Trophoblast cell (in vitro differentiated cells and primary cell): ENCODE results near the gene SRPK3.
A peak's percentile ranks its signal among the peaks of the same experiment; 100 is the strongest.

Source experiments
- DNase-seq, 2 donors: peaks; one replicate each; pipeline ENCODE4 v3.0.0-alpha.2; 2016
- H2AFZ ChIP-seq: 2 replicates; pipeline ENCODE4 v1.6.1; 2013; ENCODE audit warnings: low read length, moderate library complexity, mild to moderate bottlenecking; ENCODE audit not compliant: insufficient read depth, poor library complexity
- H2AK5ac ChIP-seq: 2 replicates; pipeline ENCODE4 v1.6.1; 2013; ENCODE audit warnings: mild to moderate bottlenecking, low read length
- H2BK120ac ChIP-seq: 2 replicates; pipeline ENCODE4 v1.6.1; 2013; ENCODE audit warnings: low read length, mild to moderate bottlenecking, moderate library complexity; ENCODE audit not compliant: insufficient read depth, poor library complexity
- H2BK12ac ChIP-seq: 2 replicates; pipeline ENCODE4 v1.6.1; 2013; ENCODE audit warnings: mild to moderate bottlenecking, low read length, moderate library complexity
- H2BK5ac ChIP-seq: 2 replicates; pipeline ENCODE4 v1.6.1; 2013; ENCODE audit warnings: low read length, low read depth, moderate library complexity, mild to moderate bottlenecking; ENCODE audit not compliant: poor library complexity
- H3K14ac ChIP-seq: 2 replicates; pipeline ENCODE4 v1.6.1; 2013; ENCODE audit warnings: mild to moderate bottlenecking, low read length
- H3K18ac ChIP-seq: 2 replicates; pipeline ENCODE4 v1.6.1; 2013; ENCODE audit warnings: mild to moderate bottlenecking, low read length
- H3K23ac ChIP-seq: 2 replicates; pipeline ENCODE4 v1.6.1; 2013; ENCODE audit warnings: low read length
- H3K27ac ChIP-seq: 2 replicates; pipeline ENCODE4 v1.5.1; 2013; ENCODE audit warnings: low read depth, mild to moderate bottlenecking, inconsistent platforms, low read length, moderate library complexity
- H3K27me3 ChIP-seq: 2 replicates; pipeline ENCODE4 v1.6.1; 2013; ENCODE audit warnings: inconsistent platforms, mild to moderate bottlenecking, low read length, moderate library complexity; ENCODE audit not compliant: insufficient read depth
- H3K36me3 ChIP-seq, 2 experiments: 1 replicate in 1 of 2; 2 replicates in 1 of 2; pipeline ENCODE4 v1.6.1; 2013; ENCODE audit warnings: low read length in 2 of 2, mild to moderate bottlenecking in 2 of 2, moderate library complexity in 1 of 2; ENCODE audit not compliant: insufficient read depth in 2 of 2, control insufficient read depth in 1 of 2
- H3K4ac ChIP-seq: 2 replicates; pipeline ENCODE4 v1.6.1; 2013; ENCODE audit warnings: low read depth, mild to moderate bottlenecking, low read length, moderate library complexity
- H3K4me1 ChIP-seq, 2 experiments: 1 replicate in 1 of 2; 2 replicates in 1 of 2; pipeline ENCODE4 v1.6.1; 2013; ENCODE audit warnings: low read length in 2 of 2, mild to moderate bottlenecking in 2 of 2, moderate library complexity in 1 of 2; ENCODE audit not compliant: insufficient read depth in 2 of 2, control insufficient read depth in 1 of 2
- H3K4me2 ChIP-seq: 2 replicates; pipeline ENCODE4 v1.6.1; 2013; ENCODE audit warnings: inconsistent platforms, mild to moderate bottlenecking, low read length, moderate library complexity
- H3K4me3 ChIP-seq: 2 replicates; pipeline ENCODE4 v1.5.1; 2013; ENCODE audit warnings: mild to moderate bottlenecking, low read depth, low read length, inconsistent platforms
- H3K79me1 ChIP-seq: one replicate; pipeline ENCODE4 v1.6.1; 2013; ENCODE audit warnings: low read length
- H3K79me2 ChIP-seq: 2 replicates; pipeline ENCODE4 v1.6.1; 2013; ENCODE audit warnings: low read length, mild to moderate bottlenecking; ENCODE audit not compliant: control insufficient read depth, insufficient read depth, poor library complexity
- H3K9ac ChIP-seq: 2 replicates; pipeline ENCODE4 v1.6.1; 2013; ENCODE audit warnings: mild to moderate bottlenecking, low read length
- H3K9me3 ChIP-seq: 2 replicates; pipeline ENCODE4 v1.6.1; 2013; ENCODE audit warnings: low read depth, mild to moderate bottlenecking, control low read depth, inconsistent platforms, low read length; ENCODE audit not compliant: insufficient read depth
- H4K12ac ChIP-seq: 2 replicates; pipeline ENCODE4 v1.6.1; 2013; ENCODE audit warnings: low read depth, mild to moderate bottlenecking, low read length, moderate library complexity
- H4K8ac ChIP-seq: 2 replicates; pipeline ENCODE4 v1.6.1; 2013; ENCODE audit warnings: low read depth, mild to moderate bottlenecking, low read length, moderate library complexity
- H4K91ac ChIP-seq: one replicate; pipeline ENCODE4 v1.6.1; 2013; ENCODE audit warnings: low read depth, mild to moderate bottlenecking, low read length, moderate library complexity
- WGBS: extraction: QIAGEN DNeasy Blood & Tissue Kit; methylation state at CpG from one replicate; pipeline ENCODE4 v1.1.7; 2013; ENCODE audit warnings: missing lambda C conversion rate; ENCODE audit not compliant: insufficient read length, insufficient coverage; ENCODE audit errors: extremely low coverage; 5-methylcytosine and 5-hydroxymethylcytosine counted together

The SRPK3 gene

DNA sequence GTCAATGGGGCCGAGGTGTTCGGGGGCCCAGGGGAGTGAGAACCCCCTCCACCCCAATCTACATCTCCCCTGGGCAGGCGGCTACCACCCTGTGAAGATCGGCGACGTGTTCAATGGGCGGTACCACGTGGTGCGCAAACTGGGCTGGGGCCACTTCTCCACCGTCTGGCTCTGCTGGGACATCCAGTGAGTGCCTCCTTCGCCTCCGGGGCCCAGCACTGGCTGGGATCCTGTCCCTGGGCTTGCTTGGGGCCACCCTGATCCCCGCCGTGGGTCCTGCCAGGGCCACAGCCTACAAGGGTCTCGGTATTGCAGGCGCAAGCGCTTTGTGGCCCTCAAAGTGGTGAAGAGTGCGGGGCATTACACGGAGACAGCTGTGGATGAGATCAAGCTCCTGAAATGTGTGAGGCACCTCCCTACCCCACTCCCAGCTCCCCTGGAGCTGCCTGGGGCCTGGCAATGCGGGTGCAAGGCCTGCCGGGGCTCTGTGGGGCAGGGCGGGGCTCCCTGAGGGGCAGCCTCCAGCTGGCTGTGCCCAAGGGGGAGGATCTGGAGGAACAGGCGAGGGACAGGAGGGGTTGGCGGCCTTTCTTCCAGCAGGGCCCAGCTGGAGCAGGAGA, 697 bp downstream of the SRPK3 start:
- peak in 1 of 2 donors; percentile 10 for DNase-seq
- no peaks in the 10 kb centered on the region for H3K79me1 ChIP-seq
- H3K4me1 ChIP-seq: no peaks in the 10 kb centered on the region
- WGBS: no CpG with 5 or more reads among the region's 24 CpGs
- H3K18ac ChIP-seq: no peak overlapping the region
- H3K4me3 ChIP-seq: no peak overlapping the region
- no peak overlapping the region for H4K8ac ChIP-seq
- no peak overlapping the region for H3K4me2 ChIP-seq
- no peaks in the 10 kb centered on the region for H3K27me3 ChIP-seq
- H2BK120ac ChIP-seq: no peak overlapping the region
- H3K9me3 ChIP-seq: no peaks in the 10 kb centered on the region
- H2BK5ac ChIP-seq: no peak overlapping the region
- H2AK5ac ChIP-seq: no peak overlapping the region
- no peak overlapping the region for H3K14ac ChIP-seq
- H2AFZ ChIP-seq: no peak overlapping the region
- peaks cover 17 to 21% of the 10 kb centered on the region in 2 experiments for H3K36me3 ChIP-seq
- H3K27ac ChIP-seq: no peak overlapping the region
- H2BK12ac ChIP-seq: no peak overlapping the region
- no peak overlapping the region for H4K12ac ChIP-seq
- H3K4ac ChIP-seq: no peak overlapping the region
- no peak overlapping the region for H4K91ac ChIP-seq
- H3K23ac ChIP-seq: no peak overlapping the region
- H3K9ac ChIP-seq: no peak overlapping the region
- H3K79me2 ChIP-seq: no peaks in the 10 kb centered on the region

GRCh38 chrX:153782313-153782712, 1.5 kb downstream of the SRPK3 start:
- WGBS: no CpG with 5 or more reads among the region's 11 CpGs

DNA sequence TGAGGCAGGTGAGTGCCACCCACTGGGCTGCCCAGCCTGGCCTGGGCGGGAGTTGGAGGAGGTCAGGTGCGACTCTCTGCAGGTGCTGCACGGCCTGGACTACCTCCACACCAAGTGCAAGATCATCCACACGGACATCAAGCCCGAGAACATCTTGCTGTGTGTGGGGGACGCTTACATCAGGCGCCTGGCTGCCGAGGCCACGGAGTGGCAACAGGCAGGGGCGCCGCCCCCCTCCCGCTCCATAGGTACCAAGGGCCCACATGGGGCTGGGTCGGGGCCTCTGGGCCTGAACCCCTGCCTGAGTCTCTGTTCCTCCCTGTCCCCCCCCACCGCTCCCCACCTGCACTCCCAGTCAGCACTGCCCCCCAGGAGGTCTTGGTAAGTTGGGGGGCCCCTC, 2.0 kb downstream of the SRPK3 start:
- no CpG with 5 or more reads among the region's 14 CpGs for WGBS
- DNase-seq: no peak
- H4K12ac ChIP-seq: no peak overlapping the region
- no peaks in the 10 kb centered on the region for H3K79me2 ChIP-seq
- no peak overlapping the region for H2BK120ac ChIP-seq
- no peak overlapping the region for H3K4me3 ChIP-seq
- H2AFZ ChIP-seq: no peak overlapping the region
- H3K4ac ChIP-seq: no peak overlapping the region
- no peak overlapping the region for H4K91ac ChIP-seq
- H2AK5ac ChIP-seq: no peak overlapping the region
- H3K79me1 ChIP-seq: no peaks in the 10 kb centered on the region
- no peak overlapping the region for H3K23ac ChIP-seq
- H3K36me3 ChIP-seq: peaks cover 30 to 34% of the 10 kb centered on the region in 2 experiments
- H3K9ac ChIP-seq: no peak overlapping the region
- no peak overlapping the region for H3K27ac ChIP-seq
- H3K18ac ChIP-seq: no peak overlapping the region
- H2BK5ac ChIP-seq: no peak overlapping the region
- H3K27me3 ChIP-seq: no peaks in the 10 kb centered on the region
- H3K9me3 ChIP-seq: no peaks in the 10 kb centered on the region
- no peak overlapping the region for H2BK12ac ChIP-seq
- no peaks in the 10 kb centered on the region for H3K4me1 ChIP-seq
- H4K8ac ChIP-seq: no peak overlapping the region
- no peak overlapping the region for H3K4me2 ChIP-seq
- H3K14ac ChIP-seq: no peak overlapping the region

More at GRCh38 chrX:153782313-153782712, 1.5 kb downstream of the SRPK3 start:
- H4K91ac ChIP-seq: no peak overlapping the region
- H3K4me3 ChIP-seq: no peak overlapping the region
- no peak overlapping the region for H3K9ac ChIP-seq
- no peak overlapping the region for H3K4ac ChIP-seq
- H2BK5ac ChIP-seq: no peak overlapping the region
- H3K27me3 ChIP-seq: no peaks in the 10 kb centered on the region
- H3K36me3 ChIP-seq: peaks cover 24 to 29% of the 10 kb centered on the region in 2 experiments
- H4K8ac ChIP-seq: no peak overlapping the region
- H3K23ac ChIP-seq: no peak overlapping the region
- no peak overlapping the region for H4K12ac ChIP-seq
- H3K27ac ChIP-seq: no peak overlapping the region
- H3K79me1 ChIP-seq: no peaks in the 10 kb centered on the region
- H3K4me2 ChIP-seq: no peak overlapping the region
- no peak overlapping the region for H3K18ac ChIP-seq
- no peak overlapping the region for H2BK12ac ChIP-seq
- no peak overlapping the region for H2BK120ac ChIP-seq
- H2AFZ ChIP-seq: no peak overlapping the region
- DNase-seq: no peak
- no peaks in the 10 kb centered on the region for H3K4me1 ChIP-seq
- H2AK5ac ChIP-seq: no peak overlapping the region
- H3K9me3 ChIP-seq: no peaks in the 10 kb centered on the region
- H3K79me2 ChIP-seq: no peaks in the 10 kb centered on the region
- no peak overlapping the region for H3K14ac ChIP-seq

- Histone ChIP-seq H3K4ac (no peak overlapping the region), H3K23ac (no peak overlapping the region), H2BK120ac (no peak overlapping the region), H3K4me1 (no peaks in the 10 kb centered on the region), H3K79me1 (no peaks in the 10 kb centered on the region), H3K79me2 (no peaks in the 10 kb centered on the region), H3K4me3 (no peak overlapping the region), H3K27ac (no peak overlapping the region), H3K18ac (no peak overlapping the region), H3K9me3 (no peaks in the 10 kb centered on the region), H2AFZ (no peak overlapping the region), H3K4me2 (no peak overlapping the region), H4K91ac (no peak overlapping the region), H2AK5ac (no peak overlapping the region), H2BK12ac (no peak overlapping the region), H3K9ac (no peak overlapping the region), H3K27me3 (no peaks in the 10 kb centered on the region), H3K14ac (no peak overlapping the region), H3K36me3 (peaks cover 33 to 41% of the 10 kb centered on the region in 2 experiments), H2BK5ac (no peak overlapping the region), H4K12ac (no peak overlapping the region), H4K8ac (no peak overlapping the region)
- no CpG with 5 or more reads among the region's 24 CpGs for WGBS
- no peak for DNase-seq
These were observed 2.7 kb downstream of the SRPK3 start for GRCh38 chrX:153783378-153784013.
